Activated T-cell treated with anti-CD3 and anti-CD28 coated beads, Interleukin-2, amount 50 U/mL, for 1 hour (primary cell): Measurements from ENCODE around the gene METAP1D.

Experiments
- DNase-seq: peaks from one replicate; pipeline ENCODE4 v3.0.0-alpha.2; 2020

Gene METAP1D

GRCh38 chr2:172093416-172094293, 93.9 kb downstream of the METAP1D start:
- no peak for DNase-seq

DNA sequence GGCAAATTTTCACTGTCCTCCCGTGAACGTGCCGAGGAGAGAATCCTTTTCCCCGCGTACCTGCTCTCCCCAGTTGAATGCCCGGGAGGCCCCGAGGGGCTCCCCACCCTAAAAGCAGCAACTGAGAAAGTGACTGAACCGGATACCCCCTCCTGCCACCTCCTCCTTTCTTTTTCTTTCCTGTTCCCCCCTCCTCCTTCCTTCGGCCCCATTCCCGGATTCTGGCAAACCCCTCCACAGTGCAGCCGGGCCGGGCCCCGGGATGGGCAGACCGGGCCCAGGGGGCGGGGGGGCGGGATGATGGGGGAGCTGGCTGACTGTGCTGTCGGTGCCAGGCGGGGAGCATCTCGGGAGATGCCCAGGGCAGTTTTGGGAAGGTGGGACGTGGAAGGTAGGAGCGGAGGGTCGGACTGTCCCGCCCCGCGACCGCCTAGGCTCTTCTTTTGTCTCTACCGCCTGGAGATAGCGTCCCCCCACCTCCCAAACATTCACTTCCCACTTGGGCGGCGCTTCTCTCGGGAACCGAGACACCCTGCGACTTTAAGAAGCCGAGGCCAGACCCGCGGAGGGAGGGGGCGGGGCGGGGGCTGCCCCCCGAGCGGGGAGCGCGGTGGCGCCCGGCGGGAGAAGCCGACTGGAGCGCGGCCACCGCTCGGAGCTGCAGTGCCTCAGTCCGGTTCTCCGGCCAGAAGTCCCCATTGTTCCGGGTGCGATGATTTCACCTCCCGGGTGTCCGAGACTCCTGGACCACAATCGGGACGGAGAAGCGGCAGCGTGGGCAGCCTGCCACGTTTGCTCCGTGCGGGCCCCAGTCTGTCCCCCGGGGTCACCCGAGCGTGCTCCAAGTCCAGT, 94.8 kb downstream of the METAP1D start:
- DNase-seq: peak; percentile 29

GRCh38 chr2:172095146-172095904, 95.6 kb downstream of the METAP1D start:
- peak; percentile 76 for DNase-seq

DNA sequence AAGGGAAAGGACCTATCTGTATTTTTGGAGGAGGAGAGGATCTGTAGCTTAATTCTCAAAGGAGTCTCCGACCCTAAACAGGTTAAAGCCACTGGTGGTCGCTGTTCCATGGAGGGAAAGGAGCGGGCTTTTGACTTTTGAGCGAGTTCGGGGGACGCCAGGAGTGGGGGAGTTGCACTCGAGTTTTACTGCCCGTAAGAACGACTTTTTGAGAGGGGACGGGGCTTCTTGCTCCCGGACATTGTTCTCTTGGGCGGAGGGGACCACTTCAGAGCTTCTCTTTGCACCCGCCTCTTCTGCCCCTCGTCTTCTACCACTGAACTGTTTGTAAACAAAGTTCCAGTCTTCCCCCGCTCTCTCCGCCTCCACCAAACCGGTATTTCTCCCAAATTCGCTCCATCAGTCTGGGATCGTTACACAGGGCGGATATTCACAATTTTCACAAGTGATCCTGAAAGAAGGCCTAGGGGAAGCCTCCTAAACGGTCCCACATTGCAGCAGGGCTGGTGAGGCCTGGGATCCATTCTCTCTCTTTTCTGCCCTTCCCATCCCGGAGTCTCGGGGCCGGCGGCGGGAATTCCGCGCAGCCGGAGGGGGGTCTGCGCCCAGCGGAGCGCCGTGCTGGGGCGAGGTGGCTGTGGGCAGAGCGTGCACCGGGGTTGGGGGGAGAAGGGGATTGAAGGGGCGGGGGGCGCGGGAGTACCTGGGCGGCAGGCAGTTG, 96.3 kb downstream of the METAP1D start:
- DNase-seq: peak; percentile 24

GRCh38 chr2:172096626-172097547, 97.1 kb downstream of the METAP1D start:
- peak; percentile 33 for DNase-seq

- peak; percentile 22 for DNase-seq
Observed at GRCh38 chr2:172097557-172098131, 97.9 kb downstream of the METAP1D start.

- no peak for DNase-seq
Observed at GRCh38 chr2:172098287-172098649, 98.5 kb downstream of the METAP1D start.

GRCh38 chr2:172098650-172099471, 99.1 kb downstream of the METAP1D start:
- peak; percentile 57 for DNase-seq

GRCh38 chr2:172099472-172100079, 99.8 kb downstream of the METAP1D start:
- DNase-seq: no peak

- DNase-seq: peak; percentile 40
Observed at GRCh38 chr2:172100080-172100934, 100.6 kb downstream of the METAP1D start.

DNA sequence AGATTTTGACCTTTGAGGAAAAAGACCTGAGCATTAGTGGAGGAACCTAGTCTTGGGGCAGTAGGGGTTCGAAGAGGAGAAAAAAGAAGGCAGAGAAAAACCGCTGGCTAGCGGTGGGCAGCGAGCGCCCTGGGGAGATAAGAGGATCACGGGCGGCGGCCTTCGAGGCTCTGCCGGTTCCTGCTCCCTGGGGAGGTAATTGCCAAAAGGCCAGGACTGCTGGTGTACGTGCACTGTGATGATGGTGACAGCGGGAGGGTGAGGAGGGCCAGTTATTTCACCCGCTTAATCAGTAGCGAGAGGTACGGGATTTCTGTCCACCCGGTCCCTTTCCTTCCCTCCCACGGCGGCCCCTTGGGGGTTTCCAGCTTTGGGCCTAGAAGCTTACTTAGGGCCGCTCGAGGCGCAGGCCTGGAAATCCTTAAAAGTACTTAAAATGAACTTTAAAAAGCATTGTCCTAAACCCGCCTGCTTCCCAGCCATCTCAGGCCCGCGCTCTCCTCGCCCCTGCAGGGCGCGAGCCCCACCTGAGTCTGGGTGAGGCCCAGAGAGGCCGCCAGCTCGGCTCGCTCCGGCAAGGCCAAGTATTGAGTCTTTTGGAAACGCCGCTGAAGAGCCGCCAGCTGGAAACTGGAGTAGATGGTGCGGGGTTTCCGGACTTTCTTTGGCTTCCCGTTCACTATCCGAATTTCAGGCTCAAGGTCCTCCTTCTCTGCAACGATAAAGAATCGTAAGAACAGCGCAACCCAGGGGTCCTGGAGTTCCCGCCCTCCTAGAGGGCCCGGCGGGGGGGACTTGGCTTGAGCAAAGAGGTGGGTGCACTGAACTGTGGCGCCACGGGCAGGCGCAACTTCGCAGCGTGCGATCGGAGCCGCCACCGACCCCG, 101.4 kb downstream of the METAP1D start:
- DNase-seq: peak; percentile 40

DNA sequence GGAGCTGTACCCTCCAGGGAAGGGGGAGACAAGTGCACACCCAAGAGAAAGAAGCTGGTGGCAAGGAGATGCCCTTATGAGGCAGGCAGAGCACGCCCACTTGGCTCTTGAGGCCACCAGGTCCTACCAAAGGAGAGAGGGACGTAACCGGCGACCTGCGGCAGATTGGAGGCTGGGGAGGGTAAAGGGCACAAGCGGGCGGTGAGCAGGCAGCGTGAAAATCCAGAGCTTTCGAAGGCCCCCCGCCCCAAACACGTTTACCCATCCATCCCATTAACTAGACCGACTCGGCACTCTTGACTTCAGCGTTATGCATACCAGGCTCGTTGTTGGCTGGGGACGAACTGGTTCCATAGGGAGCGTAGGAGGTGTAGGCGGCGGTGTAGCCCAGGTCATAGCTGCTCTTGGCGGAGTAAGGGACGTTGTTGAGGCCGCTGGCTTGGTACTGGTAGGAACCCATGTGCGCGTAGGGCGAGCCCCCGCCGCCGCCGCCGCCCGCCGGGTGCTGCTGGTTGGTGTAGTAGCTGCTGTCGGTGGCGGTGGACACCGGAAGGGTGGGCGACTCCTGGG, 102.2 kb downstream of the METAP1D start:
- peak; percentile 58 for DNase-seq

GRCh38 chr2:172102391-172103359, 102.9 kb downstream of the METAP1D start, which contains the start of gene DLX2:
Gene DLX2, minus strand, starts transcription at chr2:172102900. Its CDS starts 362 bp downstream, at chr2:172102538.
- DNase-seq: peak; percentile 65

DNA sequence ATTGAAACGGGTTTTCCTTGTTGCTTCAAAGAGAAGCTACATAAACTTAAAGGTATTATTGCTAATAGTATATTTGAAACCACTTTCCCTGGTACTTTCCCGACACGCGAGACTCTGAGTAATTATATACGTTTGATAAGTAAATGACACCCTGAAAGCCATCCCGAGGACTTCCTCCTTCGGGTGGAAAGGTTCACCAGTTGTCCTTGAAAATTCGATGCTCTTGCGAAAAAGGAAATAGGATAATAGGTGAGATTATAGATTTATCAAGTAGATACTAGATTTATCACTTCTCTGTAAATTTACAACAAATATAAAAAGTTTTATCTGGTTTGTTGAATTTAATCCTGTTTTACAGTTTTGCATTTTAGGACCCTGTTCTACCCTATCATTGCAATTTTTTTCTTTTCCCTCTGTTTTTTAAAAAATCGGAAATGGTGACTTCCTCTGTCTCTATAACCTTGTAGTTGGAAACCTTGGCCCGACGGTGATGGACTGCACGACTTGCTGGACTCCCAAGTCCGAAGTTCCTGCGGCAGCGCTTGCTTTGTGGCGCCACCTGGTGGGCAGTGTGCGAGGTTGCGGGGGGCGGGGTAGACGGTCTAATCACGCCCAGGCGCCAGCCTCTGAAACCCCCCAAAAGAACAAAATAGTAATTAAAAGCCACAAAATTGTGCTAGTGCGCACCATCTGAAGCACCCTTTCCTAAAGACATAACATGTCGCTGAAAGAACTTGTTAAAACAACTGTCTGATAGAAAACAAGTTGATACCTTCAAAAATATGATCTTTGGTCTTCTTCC, 103.9 kb downstream of the METAP1D start:
- DNase-seq: peak; percentile 71
